Effector memory CD4-positive, alpha-beta T cell (primary cell): ENCODE results near the gene GP9.
A peak's percentile ranks its signal among the peaks of the same experiment; 100 is the strongest.
"Not testable (repeated sequence)": the region's sequence is repeated elsewhere in the genome, so short reads cannot be mapped to it uniquely, and the experiment has no call there.

Source experiments
- DNase-seq, 3 donors: peaks; one replicate each; pipeline ENCODE4 v3.0.0-alpha.2; 2020
- H3K27ac ChIP-seq: 2 replicates; pipeline ENCODE4 v1.7.0; 2013; ENCODE audit warnings: mild to moderate bottlenecking, low read length, moderate library complexity; ENCODE audit not compliant: insufficient read depth, poor library complexity, severe bottlenecking
- H3K27me3 ChIP-seq: replicated peaks from 2 replicates; pipeline ENCODE4 v1.7.0; 2013; ENCODE audit warnings: mild to moderate bottlenecking, low read length; ENCODE audit not compliant: insufficient read depth, control insufficient read depth, poor library complexity, severe bottlenecking
- H3K36me3 ChIP-seq: 2 replicates; pipeline ENCODE4 v1.7.0; 2013; ENCODE audit warnings: mild to moderate bottlenecking, low read length, moderate library complexity; ENCODE audit not compliant: control insufficient read depth, insufficient read depth
- H3K4me1 ChIP-seq: 2 replicates; pipeline ENCODE4 v1.7.0; 2013; ENCODE audit warnings: low read length, mild to moderate bottlenecking; ENCODE audit not compliant: control insufficient read depth, insufficient read depth, poor library complexity, severe bottlenecking
- H3K4me3 ChIP-seq: 2 replicates; pipeline ENCODE4 v1.7.0; 2013; ENCODE audit warnings: low read length, low read depth, mild to moderate bottlenecking; ENCODE audit not compliant: insufficient read depth, poor library complexity, severe bottlenecking
- H3K9me3 ChIP-seq: 2 replicates; pipeline ENCODE4 v1.7.0; 2013; ENCODE audit warnings: mild to moderate bottlenecking, low read length, moderate library complexity; ENCODE audit not compliant: control insufficient read depth

GP9 gene

GRCh38 chr3:129059311-129059958 lies 1.1 kb upstream of the GP9 start:
- H3K27me3 ChIP-seq: no peaks in the 10 kb centered on the region
- H3K36me3 ChIP-seq: no peaks in the 10 kb centered on the region
- H3K27ac ChIP-seq: no peak overlapping the region
- H3K4me3 ChIP-seq: no peak overlapping the region
- no peak for DNase-seq
- H3K4me1 ChIP-seq: peaks cover 3% of the 10 kb centered on the region
- no peaks in the 10 kb centered on the region for H3K9me3 ChIP-seq

- Histone ChIP-seq H3K27me3 (no peaks in the 10 kb centered on the region), H3K9me3 (no peaks in the 10 kb centered on the region), H3K4me3 (no peak overlapping the region), H3K27ac (no peak overlapping the region), H3K36me3 (no peaks in the 10 kb centered on the region), H3K4me1 (peaks cover 3% of the 10 kb centered on the region)
- no peak for DNase-seq
Observed at GRCh38 chr3:129061023-129061887, 676 bp downstream of the GP9 start.

GRCh38 chr3:129061888-129062834 lies 1.6 kb downstream of the GP9 start:
- Histone ChIP-seq H3K27ac (no peak overlapping the region), H3K9me3 (no peaks in the 10 kb centered on the region), H3K4me3 (no peak overlapping the region), H3K4me1 (peaks cover 3% of the 10 kb centered on the region), H3K36me3 (no peaks in the 10 kb centered on the region), H3K27me3 (no peaks in the 10 kb centered on the region)
- no peak for DNase-seq

GRCh38 chr3:129063091-129063640 lies 2.6 kb downstream of the GP9 start:
- Histone ChIP-seq H3K4me1 (peaks cover 3% of the 10 kb centered on the region), H3K27ac (no peak overlapping the region), H3K36me3 (no peaks in the 10 kb centered on the region), H3K4me3 (no peak overlapping the region), H3K27me3 (no peaks in the 10 kb centered on the region), H3K9me3 (no peaks in the 10 kb centered on the region)
- no peak for DNase-seq

GRCh38 chr3:129063841-129064482 lies 3.4 kb downstream of the GP9 start:
- no peak for DNase-seq
- Histone ChIP-seq H3K4me1 (no peaks in the 10 kb centered on the region), H3K27me3 (no peaks in the 10 kb centered on the region), H3K4me3 (no peak overlapping the region), H3K9me3 (no peaks in the 10 kb centered on the region), H3K36me3 (no peaks in the 10 kb centered on the region), H3K27ac (no peak overlapping the region)

GRCh38 chr3:129065016-129065719 lies 4.6 kb downstream of the GP9 start:
- no peak overlapping the region for H3K4me3 ChIP-seq
- DNase-seq: no peak
- no peak overlapping the region for H3K27ac ChIP-seq
- no peaks in the 10 kb centered on the region for H3K27me3 ChIP-seq
- H3K9me3 ChIP-seq: no peaks in the 10 kb centered on the region
- H3K4me1 ChIP-seq: no peaks in the 10 kb centered on the region
- H3K36me3 ChIP-seq: no peaks in the 10 kb centered on the region

- H3K36me3 ChIP-seq: no peaks in the 10 kb centered on the region
- no peak overlapping the region for H3K4me3 ChIP-seq
- H3K4me1 ChIP-seq: no peaks in the 10 kb centered on the region
- H3K27ac ChIP-seq: no peak overlapping the region
- DNase-seq: no peak
- no peaks in the 10 kb centered on the region for H3K9me3 ChIP-seq
- H3K27me3 ChIP-seq: no peaks in the 10 kb centered on the region
Observed at GRCh38 chr3:129065720-129066073, 5.1 kb downstream of the GP9 start.

GRCh38 chr3:129067719-129068118 lies 7.1 kb downstream of the GP9 start:
- not testable (repeated sequence) for H3K27ac ChIP-seq, H3K36me3 ChIP-seq, DNase-seq, H3K27me3 ChIP-seq, H3K4me3 ChIP-seq, H3K9me3 ChIP-seq, H3K4me1 ChIP-seq

GRCh38 chr3:129068291-129068886 lies 7.8 kb downstream of the GP9 start:
- Histone ChIP-seq H3K36me3 (no peaks in the 10 kb centered on the region), H3K4me1 (no peaks in the 10 kb centered on the region), H3K27me3 (no peaks in the 10 kb centered on the region), H3K27ac (no peak overlapping the region), H3K9me3 (no peaks in the 10 kb centered on the region), H3K4me3 (peak overlapping the region; percentile 31)
- DNase-seq: no peak
